HG03135 (cell line): ENCODE measurements around the gene ZNF790.

Source experiments
- ATAC-seq: cut with Tn5 transposase; IDR thresholded peaks from one replicate; pipeline ENCODE4 v1.9.1; 2021; ENCODE audit warnings: mild to moderate bottlenecking, moderate library complexity; ENCODE audit not compliant: unreplicated experiment

ZNF790 gene

GRCh38 chr19:36772311-36773222 lies 65.6 kb downstream of the ZNF790 start, which contains the start of gene ZNF850:
Gene ZNF850, minus strand, starts transcription at chr19:36772807. Its CDS starts 10,201 bp downstream, at chr19:36762606.
- ATAC-seq = peak; percentile 91

GRCh38 chr19:36771261-36772231 lies 66.6 kb downstream of the ZNF790 start:
- no peak for ATAC-seq
